GM12878 (cell line): ENCODE results near the gene CHURC1. TPM values are rescaled to one million over a fixed set of nuclear protein-coding genes. Genes with fewer than 3 reads are reported as not detected.

ENCODE experiments used
- ATAC-seq: fragments of 200-7000 bp; cut with Tn5 transposase; 3 replicates; pipeline ENCODE4 v1.9.1; 2020; ENCODE audit warnings: mild to moderate bottlenecking, moderate library complexity
- BruUV-seq: library from RNA; stranded (reverse); fragments of 400-500 nt; replicated peaks from 2 replicates; lab custom pipeline; 2021; lab: Mats Ljungman, UMichigan
- CTCF ChIA-PET: fragments of 300-600 bp; sonication (Branson Sonifier 250); formaldehyde crosslinking; extraction: SDS; loops from one replicate; lab custom pipeline; 2021; ENCODE audit warnings: inconsistent platforms; lab: Yijun Ruan, JAX
- POLR2A ChIA-PET: fragments of 350-600 bp; formaldehyde crosslinking; extraction: SDS; loops from one replicate; lab custom pipeline; 2021; ENCODE audit warnings: inconsistent platforms; lab: Charles Lee
- RAD21 ChIA-PET: fragments of 300-600 bp; sonication (Branson Sonifier 250); formaldehyde crosslinking; loops from one replicate; lab custom pipeline; 2023; ENCODE audit warnings: antibody characterized with exemption; ENCODE audit not compliant: unreplicated experiment; lab: Charles Lee
- SMC1A ChIA-PET: fragments of 300-600 bp; sonication (Branson Sonifier 250); formaldehyde crosslinking; loops from one replicate; lab custom pipeline; 2023; ENCODE audit not compliant: unreplicated experiment, uncharacterized antibody; lab: Charles Lee
- DNase-seq: peaks from one replicate; pipeline ENCODE4 v3.0.0-alpha.2; 2011; ENCODE audit warnings: low read depth, low spot score
- FAIRE-seq: peaks from 3 replicates; lab custom pipeline; 2011; peaks lifted over from hg19 to GRCh38; lab: Jason Lieb, UNC
- H2AFZ ChIP-seq: 2 replicates; pipeline ENCODE4 v1.6.0; 2011; ENCODE audit warnings: low read depth, low read length, control low read depth; ENCODE audit not compliant: control insufficient read depth
- H3K27ac ChIP-seq: 2 replicates; pipeline ENCODE4 v1.5.1; 2011; ENCODE audit warnings: control low read depth; ENCODE audit not compliant: control insufficient read depth, insufficient read depth
- H3K27me3 ChIP-seq, 2 experiments: replicated peaks in 1 of 2; 2 replicates each; pipeline versions ENCODE4 v1.6.0 to v1.6.1; 2011; ENCODE audit warnings: low read length in 1 of 2; ENCODE audit not compliant: control insufficient read depth in 2 of 2, insufficient read depth in 2 of 2
- H3K36me3 ChIP-seq, 2 experiments: 2 replicates each; pipeline ENCODE4 v1.5.1; 2011; ENCODE audit warnings: low read length in 1 of 2; ENCODE audit not compliant: control insufficient read depth in 2 of 2, insufficient read depth in 2 of 2
- H3K4me1 ChIP-seq: 2 replicates; pipeline ENCODE4 v1.6.1; 2011; ENCODE audit warnings: mild to moderate bottlenecking, low read length, moderate library complexity, mixed read lengths; ENCODE audit not compliant: control insufficient read depth, insufficient read depth
- H3K4me2 ChIP-seq: 2 replicates; pipeline ENCODE4 v1.6.0; 2011; ENCODE audit warnings: control low read depth; ENCODE audit not compliant: control insufficient read depth, insufficient read depth
- H3K4me3 ChIP-seq: fragments of 200-600 bp; sonication (generic); 2 replicates; pipeline ENCODE4 v1.5.1; 2016
- H3K79me2 ChIP-seq: 2 replicates; pipeline ENCODE4 v1.6.0; 2011; ENCODE audit warnings: low read length; ENCODE audit not compliant: control insufficient read depth, insufficient read depth
- H3K9ac ChIP-seq: 2 replicates; pipeline ENCODE4 v1.8.0; 2011; ENCODE audit warnings: low read length, control low read depth, mixed read lengths; ENCODE audit not compliant: control insufficient read depth, insufficient read depth
- H3K9me3 ChIP-seq: replicated peaks from 3 replicates; pipeline ENCODE4 v1.5.1; 2011; ENCODE audit warnings: mild to moderate bottlenecking, low read length; ENCODE audit not compliant: control insufficient read depth, insufficient read depth
- H4K20me1 ChIP-seq: 2 replicates; pipeline ENCODE4 v1.6.0; 2011; ENCODE audit not compliant: control insufficient read depth, insufficient read depth
- BCL11A ChIP-seq: IDR thresholded peaks from 2 replicates; pipeline ENCODE4 v1.6.1; 2011; ENCODE audit warnings: low read depth, low read length
- CBX3 ChIP-seq: fragments of 200-600 bp; sonication (generic); IDR thresholded peaks from 2 replicates; pipeline ENCODE4 v1.6.1; 2016; ENCODE audit warnings: low read depth, borderline replicate concordance
- CHD4 ChIP-seq: fragments of 200-600 bp; sonication (generic); IDR thresholded peaks from 2 replicates; pipeline ENCODE4 v1.6.1; 2016; ENCODE audit warnings: mild to moderate bottlenecking
- CTCF ChIP-seq, 3 experiments: IDR thresholded peaks in 2 of 3; conservative IDR thresholded peaks in 1 of 3; 2 replicates each; pipeline ENCODE4 v1.5.1; 2011; ENCODE audit warnings: low read depth in 3 of 3, low read length in 3 of 3, mild to moderate bottlenecking in 3 of 3, control low read depth in 2 of 3, moderate library complexity in 2 of 3, inconsistent platforms in 1 of 3, mixed read lengths in 1 of 3; ENCODE audit not compliant: control insufficient read depth in 2 of 3, insufficient read depth in 1 of 3; ENCODE audit errors: extremely low read depth in 1 of 3
- ESRRA ChIP-seq: IDR thresholded peaks from 2 replicates; pipeline ENCODE4 v1.6.1; 2012; ENCODE audit warnings: mild to moderate bottlenecking, low read length, improper control_type of control experiment
- KAT2A ChIP-seq: conservative IDR thresholded peaks from 2 replicates; pipeline ENCODE4 v1.6.1; 2011; ENCODE audit warnings: low read depth, low read length; ENCODE audit not compliant: control insufficient read depth
- KLF5 ChIP-seq: fragments of 450-650 bp; IDR thresholded peaks from 2 replicates; pipeline ENCODE4 v1.6.1; 2014; ENCODE audit warnings: mild to moderate bottlenecking; ENCODE audit not compliant: partially characterized antibody
- PAX8 ChIP-seq: fragments of 450-650 bp; IDR thresholded peaks from 2 replicates; pipeline ENCODE4 v1.6.1; 2017; ENCODE audit warnings: mild to moderate bottlenecking, moderate library complexity
- PKNOX1 ChIP-seq: fragments of 450-650 bp; IDR thresholded peaks from 2 replicates; pipeline ENCODE4 v1.6.1; 2016; ENCODE audit warnings: mild to moderate bottlenecking
- POLR2A ChIP-seq: IDR thresholded peaks from 2 replicates; pipeline ENCODE4 v1.6.1; 2011; ENCODE audit warnings: low read depth, mild to moderate bottlenecking, low read length
- POLR2AphosphoS2 ChIP-seq: IDR thresholded peaks from 2 replicates; pipeline ENCODE4 v1.6.1; 2011; ENCODE audit warnings: low read depth, mild to moderate bottlenecking, low read length, improper control_type of control experiment, moderate library complexity
- RB1 ChIP-seq: fragments of 450-650 bp; formaldehyde crosslinking; IDR thresholded peaks from 2 replicates; pipeline ENCODE4 v1.6.1; 2017; ENCODE audit warnings: mild to moderate bottlenecking, borderline replicate concordance
- YBX1 ChIP-seq: fragments of 450-650 bp; IDR thresholded peaks from 2 replicates; pipeline ENCODE4 v1.6.1; 2016; ENCODE audit warnings: antibody characterized with exemption
- ZBTB4 ChIP-seq: fragments of 450-650 bp; formaldehyde crosslinking; IDR thresholded peaks from 2 replicates; pipeline ENCODE4 v1.4.0; 2022; ENCODE audit warnings: mild to moderate bottlenecking, moderate library complexity
- ZNF24 ChIP-seq: fragments of 450-650 bp; IDR thresholded peaks from 2 replicates; pipeline ENCODE4 v1.6.1; 2017; ENCODE audit warnings: antibody characterized with exemption, mild to moderate bottlenecking
- in situ Hi-C: fragments of 300-500 bp; cut with MboI; formaldehyde crosslinking; loops from 9 replicates; pipeline ENCODE4 v1.14.3; 2018; ENCODE audit warnings: mixed read lengths
- intact Hi-C: fragments of 100-400 bp; cut with micrococcal nuclease; formaldehyde crosslinking; loops from one replicate; pipeline ENCODE4 v1.14.2; 2022; ENCODE audit not compliant: unreplicated experiment
- polyA plus RNA-seq, 11 experiments: library from polyadenylated mRNA; depleted of rRNA in 4 of 11; unstranded in 6 of 11; stranded (reverse) in 5 of 11; fragments of >200 nt; fragmentation: Nextera tagmentation in 4 of 11; fragmentation: Illumina TruSeq in 1 of 11; extraction: Ambion mirVana in 4 of 11; extraction: Trizol in 1 of 11; gene quantifications; 1 replicate in 1 of 11; 2 replicates in 10 of 11; pipeline versions ENCODE4 v1.2.1 to v1.2.3, GENCODE V29; 2011 to 2016; ENCODE audit warnings: inconsistent platforms in 2 of 11, missing spikeins in 2 of 11, low read depth in 1 of 11
- total RNA-seq, 4 experiments: library from RNA; depleted of rRNA in 3 of 4; stranded (reverse); fragments of >200 nt in 3 of 4; fragmentation: Illumina TruSeq in 1 of 4; extraction: Trizol in 1 of 4; gene quantifications; 2 replicates each; pipeline versions ENCODE4 v1.2.1 to v1.2.3, GENCODE V29; 2013 to 2021

CHURC1 gene
- total and polyA plus RNA-seq, 10 of the 15 experiments (the other 5 are each of a cell fraction or from before 2014, with no cell fraction given): 41.0 to 421 (median 140) TPM

- TF ChIP-seq KAT2A: no peak
- TF ChIP-seq CBX3: no peak
- TF ChIP-seq, all 136 proteins: peak for 0
Measured at GRCh38 chr14:64931123-64931522, 16.9 kb downstream of the CHURC1 start (continued).

GRCh38 chr14:64932231-64932630, 18.0 kb downstream of the CHURC1 start:
- FAIRE-seq (no peak), ATAC-seq (no peak), DNase-seq (no peak)
- no peak overlapping the region for H3K9ac ChIP-seq
- H3K4me1 ChIP-seq: peaks cover 17% of the 10 kb centered on the region
- no peaks in the 10 kb centered on the region for H3K9me3 ChIP-seq
- no peak overlapping the region for H3K27ac ChIP-seq
- RAD21 ChIA-PET: no interaction called here
- BruUV-seq: no TSS peak
- CTCF ChIA-PET: interaction anchor here (0.6 to 1.3 kb wide), 4 partner anchors 8 to 219 kb away, joined by 3 to 4 read pairs (median 4); no protein-coding TSS in a partner anchor
- no peak overlapping the region for H3K4me2 ChIP-seq
- no peak overlapping the region for H2AFZ ChIP-seq
- H3K36me3 ChIP-seq: peaks cover 1 to 24% of the 10 kb centered on the region in 2 experiments
- POLR2A ChIA-PET: no interaction called here
- intact Hi-C loops (no loop called here), in situ Hi-C loops (no loop called here)
- no peaks in the 10 kb centered on the region for H4K20me1 ChIP-seq
- H3K27me3 ChIP-seq: no peaks in the 10 kb centered on the region
- no peaks in the 10 kb centered on the region; the same call in 1 of the 2 replicates for H3K79me2 ChIP-seq
- no peak for TF ChIP-seq ZBTB4 (CRISPR knock-in tag)
- no peak for TF ChIP-seq BCL11A
- no peak for TF ChIP-seq POLR2A
- TF ChIP-seq CTCF (IDR thresholded peaks at IDR 0.05 in 2 of 3, conservative IDR thresholded peaks at IDR 0.05 in 1 of 3; ENCODE audit: control insufficient read depth in 2 of 3, extremely low read depth in 1 of 3, insufficient read depth in 1 of 3, low read depth in 3 of 3, low read length in 3 of 3): no peak
- TF ChIP-seq RB1: no peak
- no peak for TF ChIP-seq CBX3
- TF ChIP-seq CHD4: no peak
- no peak for TF ChIP-seq YBX1
- TF ChIP-seq ZNF24: no peak
- no peak for TF ChIP-seq ESRRA
- TF ChIP-seq PKNOX1: no peak
- no peak for TF ChIP-seq PAX8
- TF ChIP-seq KLF5: no peak
- no peak for TF ChIP-seq POLR2AphosphoS2
- H3K4me3 ChIP-seq: no peak overlapping the region
- SMC1A ChIA-PET: interaction anchor here (0.5 to 1.2 kb wide), 2 partner anchors 9 to 13 kb away, joined by 3 read pairs; no protein-coding TSS in a partner anchor
